B cell (primary cell): Measurements from ENCODE around the gene PDPR.
"Not testable (repeated sequence)": the region's sequence is repeated elsewhere in the genome, so short reads cannot be mapped to it uniquely, and the experiment has no call there.

Source experiments
- CTCF ChIP-seq: fragments of 200-600 bp; IDR thresholded peaks from one replicate; pipeline ENCODE4 v1.8.0; 2022; ENCODE audit warnings: antibody characterized with exemption, mild to moderate bottlenecking
- EZH2 ChIP-seq: IDR thresholded peaks from 2 replicates; pipeline ENCODE4 v1.6.1; 2012; ENCODE audit warnings: borderline replicate concordance, low read depth, mild to moderate bottlenecking, moderate library complexity, low read length; ENCODE audit not compliant: insufficient read depth, poor library complexity, severe bottlenecking

- TF ChIP-seq CTCF, EZH2: not testable (repeated sequence)
These were observed 6.3 kb downstream of the PDPR start for GRCh38 chr16:70120398-70120797.
